ENCODE data around the gene PPP1R9B. TPM values are rescaled to one million over a fixed set of nuclear protein-coding genes. Genes with fewer than 3 reads are reported as not detected.

PPP1R9B gene
- polyA plus RNA-seq, 1 donor (not counting 4 experiments of a cell fraction or from before 2014, with no cell fraction given): 16.1 TPM

- TF ChIP-seq EZH2 (IDR thresholded peaks at IDR 0.05; ENCODE audit: low read length): no peak
- no peak for TF ChIP-seq CTCF (optimal IDR thresholded peaks at IDR 0.05 in 1 of 3, IDR thresholded peaks at IDR 0.05 in 1 of 3, conservative IDR thresholded peaks at IDR 0.05 in 1 of 3; ENCODE audit: extremely low read depth in 1 of 3, insufficient read depth in 2 of 3, low read length in 3 of 3)
- H3K4me1 ChIP-seq (ENCODE audit: control insufficient read depth, extremely low read depth, insufficient read depth, low read length): peaks cover 9% of the 10 kb centered on the region
- H3K4me3 ChIP-seq (ENCODE audit: control insufficient read depth in 2 of 3, extremely low read depth in 1 of 3, insufficient read depth in 2 of 3, low read depth in 1 of 3, low read length in 3 of 3): no peak overlapping the region
- H3K27me3 ChIP-seq (ENCODE audit: control insufficient read depth, extremely low read depth, insufficient read depth, low read length): peaks cover 3% of the 10 kb centered on the region
- H3K9me1 ChIP-seq (ENCODE audit: control insufficient read depth, extremely low read depth, insufficient read depth, low read length): no peaks in the 10 kb centered on the region
- H3K27ac ChIP-seq (ENCODE audit: control insufficient read depth, insufficient read depth, low read length): no peak overlapping the region
- dilution Hi-C loops (cut with MboI; ENCODE audit: extremely low pct_ligation_motif_present, low sequenced_read_pairs): no loop called here
- no peak overlapping the region for H3K4me2 ChIP-seq (ENCODE audit: control insufficient read depth, extremely low read depth, insufficient read depth, low read depth, low read length)
- no peaks in the 10 kb centered on the region for H3K36me3 ChIP-seq (ENCODE audit: control insufficient read depth in 2 of 2, extremely low read depth in 1 of 2, insufficient read depth in 2 of 2, low read length in 2 of 2)
- no peaks in the 10 kb centered on the region for H3K9me3 ChIP-seq (ENCODE audit: control insufficient read depth, low read depth, low read length)
- H3K9ac ChIP-seq (ENCODE audit: control insufficient read depth, extremely low read depth, insufficient read depth, low read length): no peak overlapping the region
- H2AFZ ChIP-seq (ENCODE audit: control insufficient read depth, low read length): no peak overlapping the region
- no peak for DNase-seq (ENCODE audit: low read depth, low spot score)
- H4K20me1 ChIP-seq (ENCODE audit: control insufficient read depth, extremely low read depth, insufficient read depth, low read length): no peaks in the 10 kb centered on the region
- no peak for FAIRE-seq
- no peaks in the 10 kb centered on the region for H3K79me2 ChIP-seq (ENCODE audit: control insufficient read depth, insufficient read depth, low read length)
These were observed 14.2 kb upstream of the PPP1R9B start for GRCh38 chr17:50164697-50164988.

GRCh38 chr17:50163843-50164696 lies 13.6 kb upstream of the PPP1R9B start:
- H3K4me1 ChIP-seq (ENCODE audit: control insufficient read depth, extremely low read depth, insufficient read depth, low read length): peaks cover 9% of the 10 kb centered on the region
- H3K4me3 ChIP-seq (ENCODE audit: control insufficient read depth in 2 of 3, extremely low read depth in 1 of 3, insufficient read depth in 2 of 3, low read depth in 1 of 3, low read length in 3 of 3): no peak overlapping the region
- no peak overlapping the region for H3K4me2 ChIP-seq (ENCODE audit: control insufficient read depth, extremely low read depth, insufficient read depth, low read depth, low read length)
- H3K27me3 ChIP-seq (ENCODE audit: control insufficient read depth, extremely low read depth, insufficient read depth, low read length): peaks cover 3% of the 10 kb centered on the region
- FAIRE-seq: no peak
- no peak for TF ChIP-seq CTCF (optimal IDR thresholded peaks at IDR 0.05 in 1 of 3, IDR thresholded peaks at IDR 0.05 in 1 of 3, conservative IDR thresholded peaks at IDR 0.05 in 1 of 3; ENCODE audit: extremely low read depth in 1 of 3, insufficient read depth in 2 of 3, low read length in 3 of 3)
- TF ChIP-seq EZH2 (IDR thresholded peaks at IDR 0.05; ENCODE audit: low read length): no peak
- H2AFZ ChIP-seq (ENCODE audit: control insufficient read depth, low read length): no peak overlapping the region
- no peaks in the 10 kb centered on the region for H3K79me2 ChIP-seq (ENCODE audit: control insufficient read depth, insufficient read depth, low read length)
- H4K20me1 ChIP-seq (ENCODE audit: control insufficient read depth, extremely low read depth, insufficient read depth, low read length): no peaks in the 10 kb centered on the region
- H3K27ac ChIP-seq (ENCODE audit: control insufficient read depth, insufficient read depth, low read length): no peak overlapping the region
- DNase-seq (ENCODE audit: low read depth, low spot score): no peak
- no peaks in the 10 kb centered on the region for H3K9me3 ChIP-seq (ENCODE audit: control insufficient read depth, low read depth, low read length)
- H3K9me1 ChIP-seq (ENCODE audit: control insufficient read depth, extremely low read depth, insufficient read depth, low read length): no peaks in the 10 kb centered on the region
- no peak overlapping the region for H3K9ac ChIP-seq (ENCODE audit: control insufficient read depth, extremely low read depth, insufficient read depth, low read length)
- dilution Hi-C loops (cut with MboI; ENCODE audit: extremely low pct_ligation_motif_present, low sequenced_read_pairs): no loop called here
- no peaks in the 10 kb centered on the region for H3K36me3 ChIP-seq (ENCODE audit: control insufficient read depth in 2 of 2, extremely low read depth in 1 of 2, insufficient read depth in 2 of 2, low read length in 2 of 2)
